GM19372 (cell line): ENCODE data around the gene PIK3R2.

Experiments used
- ATAC-seq: cut with Tn5 transposase; IDR thresholded peaks from one replicate; pipeline ENCODE4 v1.9.1; 2021; ENCODE audit warnings: mild to moderate bottlenecking, low read depth, moderate library complexity; ENCODE audit not compliant: unreplicated experiment

The PIK3R2 gene

GRCh38 chr19:18122860-18123795 is 29.8 kb upstream of the PIK3R2 start:
- ATAC-seq: no peak

- ATAC-seq: no peak
Measured at GRCh38 chr19:18123819-18124218, 29.1 kb upstream of the PIK3R2 start.

- no peak for ATAC-seq
Measured at GRCh38 chr19:18126097-18126496, 26.9 kb upstream of the PIK3R2 start.

GRCh38 chr19:18128044-18128443 is 24.9 kb upstream of the PIK3R2 start:
- no peak for ATAC-seq

- ATAC-seq: no peak
Measured at GRCh38 chr19:18128805-18129204, 24.2 kb upstream of the PIK3R2 start.

GRCh38 chr19:18130523-18131242 is 22.3 kb upstream of the PIK3R2 start:
- ATAC-seq: no peak

GRCh38 chr19:18131841-18132596 is 20.9 kb upstream of the PIK3R2 start:
- ATAC-seq: no peak

GRCh38 chr19:18135712-18136584 is 17.0 kb upstream of the PIK3R2 start:
- ATAC-seq: no peak

GRCh38 chr19:18137242-18137641 is 15.7 kb upstream of the PIK3R2 start:
- no peak for ATAC-seq

GRCh38 chr19:18137657-18138339 is 15.2 kb upstream of the PIK3R2 start:
- ATAC-seq: no peak

- ATAC-seq: no peak
Measured at GRCh38 chr19:18140473-18140872, 12.5 kb upstream of the PIK3R2 start.

GRCh38 chr19:18141031-18141430 is 11.9 kb upstream of the PIK3R2 start:
- ATAC-seq: no peak

GRCh38 chr19:18143902-18144301 is 9.1 kb upstream of the PIK3R2 start:
- ATAC-seq: no peak

GRCh38 chr19:18144361-18144760 is 8.6 kb upstream of the PIK3R2 start:
- no peak for ATAC-seq

- no peak for ATAC-seq
Measured at GRCh38 chr19:18144906-18145305, 8.1 kb upstream of the PIK3R2 start.

GRCh38 chr19:18145391-18145999 is 7.5 kb upstream of the PIK3R2 start:
- ATAC-seq: no peak

GRCh38 chr19:18147396-18147795 is 5.6 kb upstream of the PIK3R2 start:
- ATAC-seq: no peak

- ATAC-seq: no peak
Measured at GRCh38 chr19:18149596-18149975, 3.4 kb upstream of the PIK3R2 start.
